Type B pancreatic cell (in vitro differentiated cells): ENCODE data around the gene TCTA. TPM values are rescaled to one million over a fixed set of nuclear protein-coding genes. Genes with fewer than 3 reads are reported as not detected.
"Not testable (repeated sequence)": the region's sequence is repeated elsewhere in the genome, so short reads cannot be mapped to it uniquely, and the experiment has no call there.

ENCODE experiments used
- DNase-seq: peaks from one replicate; pipeline ENCODE4 v3.0.0; 2021; ENCODE audit warnings: mixed read lengths; ENCODE audit not compliant: unreplicated experiment; ENCODE audit errors: extremely low spot score
- H3K27ac Mint-ChIP-seq: 2 replicates; pipeline ENCODE4 v1.8.0; 2021; ENCODE audit warnings: mild to moderate bottlenecking, mixed read lengths
- H3K27me3 Mint-ChIP-seq: 2 replicates; pipeline ENCODE4 v1.8.0; 2021; ENCODE audit warnings: mixed read lengths
- H3K36me3 Mint-ChIP-seq: 2 replicates; pipeline ENCODE4 v1.8.0; 2021; ENCODE audit warnings: mixed read lengths
- H3K4me1 Mint-ChIP-seq: one replicate; pipeline ENCODE4 v1.8.0; 2021; ENCODE audit warnings: mixed read lengths; ENCODE audit not compliant: unreplicated experiment
- H3K4me3 Mint-ChIP-seq: 2 replicates; pipeline ENCODE4 v1.8.0; 2021; ENCODE audit warnings: mild to moderate bottlenecking, mixed read lengths
- H3K9me3 Mint-ChIP-seq: 2 replicates; pipeline ENCODE4 v1.8.0; 2021; ENCODE audit warnings: mixed read lengths
- CTCF ChIP-seq: fragments of 200-600 bp; sonication (generic); conservative IDR thresholded peaks from 2 replicates; pipeline ENCODE4 v1.5.0; 2021; ENCODE audit warnings: antibody characterized with exemption, mild to moderate bottlenecking
- total RNA-seq: library from RNA; stranded (reverse); gene quantifications from 2 replicates; pipeline ENCODE4 v1.2.1, GENCODE V29; 2021; ENCODE audit warnings: low replicate concordance

Gene TCTA
- total RNA-seq, 1 donor from 2014 or later = 25.0 TPM

GRCh38 chr3:49388289-49388820 is 23.9 kb upstream of the TCTA start:
- H3K27me3 Mint-ChIP-seq = no peaks in the 10 kb centered on the region
- H3K4me3 Mint-ChIP-seq = no peak overlapping the region
- TF ChIP-seq CTCF = no peak
- no peaks in the 10 kb centered on the region for H3K4me1 Mint-ChIP-seq
- no peaks in the 10 kb centered on the region for H3K9me3 Mint-ChIP-seq
- H3K27ac Mint-ChIP-seq = peak overlapping the region; percentile 70
- no peak for DNase-seq
- H3K36me3 Mint-ChIP-seq = peaks cover 13% of the 10 kb centered on the region

- no peak for DNase-seq
- H3K9me3 Mint-ChIP-seq = no peaks in the 10 kb centered on the region
- no peaks in the 10 kb centered on the region for H3K27me3 Mint-ChIP-seq
- TF ChIP-seq CTCF = no peak
- no peak overlapping the region for H3K27ac Mint-ChIP-seq
- H3K4me3 Mint-ChIP-seq = no peak overlapping the region
- H3K36me3 Mint-ChIP-seq = peaks cover 11% of the 10 kb centered on the region
- H3K4me1 Mint-ChIP-seq = no peaks in the 10 kb centered on the region
These were observed 22.9 kb upstream of the TCTA start for GRCh38 chr3:49389297-49389696.

GRCh38 chr3:49391310-49391709 is 20.9 kb upstream of the TCTA start:
- H3K27ac Mint-ChIP-seq = not testable (repeated sequence)

GRCh38 chr3:49397470-49397869 is 14.8 kb upstream of the TCTA start:
- Mint-ChIP-seq H3K9me3 (no peaks in the 10 kb centered on the region), H3K4me1 (peaks cover 21% of the 10 kb centered on the region), H3K27ac (peak overlapping the region; percentile 28), H3K27me3 (no peaks in the 10 kb centered on the region), H3K36me3 (peaks cover 24% of the 10 kb centered on the region), H3K4me3 (peak overlapping the region; percentile 26)
- no peak for DNase-seq
- TF ChIP-seq CTCF = no peak

More at GRCh38 chr3:49391310-49391709, 20.9 kb upstream of the TCTA start:
- DNase-seq, H3K27me3 Mint-ChIP-seq, H3K4me3 Mint-ChIP-seq, H3K4me1 Mint-ChIP-seq, H3K9me3 Mint-ChIP-seq: not testable (repeated sequence)
- peaks cover 22% of the 10 kb centered on the region for H3K36me3 Mint-ChIP-seq

- peaks cover 23% of the 10 kb centered on the region for H3K36me3 Mint-ChIP-seq
- H3K27ac Mint-ChIP-seq = peak overlapping the region; percentile 31
- H3K4me3 Mint-ChIP-seq = no peak overlapping the region
- H3K27me3 Mint-ChIP-seq = no peaks in the 10 kb centered on the region
- no peak for TF ChIP-seq CTCF
- H3K4me1 Mint-ChIP-seq = peaks cover 21% of the 10 kb centered on the region
- no peaks in the 10 kb centered on the region for H3K9me3 Mint-ChIP-seq
- no peak for DNase-seq
These were observed 12.8 kb upstream of the TCTA start for GRCh38 chr3:49399461-49399860.

- Mint-ChIP-seq H3K4me3 (no peak overlapping the region), H3K9me3 (no peaks in the 10 kb centered on the region), H3K4me1 (peaks cover 31% of the 10 kb centered on the region), H3K36me3 (peaks cover 21% of the 10 kb centered on the region), H3K27ac (peak overlapping the region; percentile 34), H3K27me3 (no peaks in the 10 kb centered on the region)
- no peak for DNase-seq
- no peak for TF ChIP-seq CTCF
These were observed 10.5 kb upstream of the TCTA start for GRCh38 chr3:49401766-49402165.
